GM12878 (cell line): ENCODE results near the gene CUEDC1. TPM values are rescaled to one million over a fixed set of nuclear protein-coding genes. Genes with fewer than 3 reads are reported as not detected.

Experiments
- ATAC-seq: fragments of 200-7000 bp; cut with Tn5 transposase; 3 replicates; pipeline ENCODE4 v1.9.1; 2020; ENCODE audit warnings: mild to moderate bottlenecking, moderate library complexity
- BruUV-seq: library from RNA; stranded (reverse); fragments of 400-500 nt; replicated peaks from 2 replicates; lab custom pipeline; 2021; lab: Mats Ljungman, UMichigan
- CTCF ChIA-PET: fragments of 300-600 bp; sonication (Branson Sonifier 250); formaldehyde crosslinking; extraction: SDS; loops from one replicate; lab custom pipeline; 2021; ENCODE audit warnings: inconsistent platforms; lab: Yijun Ruan, JAX
- POLR2A ChIA-PET: fragments of 350-600 bp; formaldehyde crosslinking; extraction: SDS; loops from one replicate; lab custom pipeline; 2021; ENCODE audit warnings: inconsistent platforms; lab: Charles Lee
- RAD21 ChIA-PET: fragments of 300-600 bp; sonication (Branson Sonifier 250); formaldehyde crosslinking; loops from one replicate; lab custom pipeline; 2023; ENCODE audit warnings: antibody characterized with exemption; ENCODE audit not compliant: unreplicated experiment; lab: Charles Lee
- SMC1A ChIA-PET: fragments of 300-600 bp; sonication (Branson Sonifier 250); formaldehyde crosslinking; loops from one replicate; lab custom pipeline; 2023; ENCODE audit not compliant: unreplicated experiment, uncharacterized antibody; lab: Charles Lee
- DNase-seq: peaks from one replicate; pipeline ENCODE4 v3.0.0-alpha.2; 2011; ENCODE audit warnings: low read depth, low spot score
- FAIRE-seq: peaks from 3 replicates; lab custom pipeline; 2011; peaks lifted over from hg19 to GRCh38; lab: Jason Lieb, UNC
- H2AFZ ChIP-seq: 2 replicates; pipeline ENCODE4 v1.6.0; 2011; ENCODE audit warnings: low read depth, low read length, control low read depth; ENCODE audit not compliant: control insufficient read depth
- H3K27ac ChIP-seq: 2 replicates; pipeline ENCODE4 v1.5.1; 2011; ENCODE audit warnings: control low read depth; ENCODE audit not compliant: control insufficient read depth, insufficient read depth
- H3K27me3 ChIP-seq, 2 experiments: replicated peaks in 1 of 2; 2 replicates each; pipeline versions ENCODE4 v1.6.0 to v1.6.1; 2011; ENCODE audit warnings: low read length in 1 of 2; ENCODE audit not compliant: control insufficient read depth in 2 of 2, insufficient read depth in 2 of 2
- H3K36me3 ChIP-seq, 2 experiments: 2 replicates each; pipeline ENCODE4 v1.5.1; 2011; ENCODE audit warnings: low read length in 1 of 2; ENCODE audit not compliant: control insufficient read depth in 2 of 2, insufficient read depth in 2 of 2
- H3K4me1 ChIP-seq: 2 replicates; pipeline ENCODE4 v1.6.1; 2011; ENCODE audit warnings: mild to moderate bottlenecking, low read length, moderate library complexity, mixed read lengths; ENCODE audit not compliant: control insufficient read depth, insufficient read depth
- H3K4me2 ChIP-seq: 2 replicates; pipeline ENCODE4 v1.6.0; 2011; ENCODE audit warnings: control low read depth; ENCODE audit not compliant: control insufficient read depth, insufficient read depth
- H3K4me3 ChIP-seq: fragments of 200-600 bp; sonication (generic); 2 replicates; pipeline ENCODE4 v1.5.1; 2016
- H3K79me2 ChIP-seq: 2 replicates; pipeline ENCODE4 v1.6.0; 2011; ENCODE audit warnings: low read length; ENCODE audit not compliant: control insufficient read depth, insufficient read depth
- H3K9ac ChIP-seq: 2 replicates; pipeline ENCODE4 v1.8.0; 2011; ENCODE audit warnings: low read length, control low read depth, mixed read lengths; ENCODE audit not compliant: control insufficient read depth, insufficient read depth
- H3K9me3 ChIP-seq: replicated peaks from 3 replicates; pipeline ENCODE4 v1.5.1; 2011; ENCODE audit warnings: mild to moderate bottlenecking, low read length; ENCODE audit not compliant: control insufficient read depth, insufficient read depth
- H4K20me1 ChIP-seq: 2 replicates; pipeline ENCODE4 v1.6.0; 2011; ENCODE audit not compliant: control insufficient read depth, insufficient read depth
- CBFB ChIP-seq: IDR thresholded peaks from 2 replicates; pipeline ENCODE4 v1.6.1; 2016; ENCODE audit warnings: antibody characterized with exemption, low read depth
- CBX5 ChIP-seq: sonication (generic); IDR thresholded peaks from 2 replicates; pipeline ENCODE4 v1.6.1; 2016; ENCODE audit warnings: low read depth, moderate library complexity, mild to moderate bottlenecking, inconsistent platforms
- CEBPB ChIP-seq, 2 experiments: fragments of 150-350 bp in 1 of 2; IDR thresholded peaks; 2 replicates each; pipeline ENCODE4 v1.6.1; 2012 to 2014; ENCODE audit warnings: low read depth in 2 of 2, low read length in 2 of 2, borderline replicate concordance in 1 of 2, inconsistent platforms in 1 of 2
- IRF4 ChIP-seq: IDR thresholded peaks from 2 replicates; pipeline ENCODE4 v1.6.1; 2011; ENCODE audit warnings: low read depth, low read length
- MEF2A ChIP-seq: IDR thresholded peaks from 2 replicates; pipeline ENCODE4 v1.6.1; 2011; ENCODE audit warnings: low read depth, mild to moderate bottlenecking, low read length, moderate library complexity; ENCODE audit not compliant: insufficient read depth
- MEF2B ChIP-seq: fragments of 450-650 bp; IDR thresholded peaks from 2 replicates; pipeline ENCODE4 v1.6.1; 2018; ENCODE audit warnings: mild to moderate bottlenecking, moderate library complexity; ENCODE audit not compliant: partially characterized antibody, poor library complexity, severe bottlenecking
- PAX5 ChIP-seq: IDR thresholded peaks from 2 replicates; pipeline ENCODE4 v1.6.1; 2011; ENCODE audit warnings: low read depth, low read length, borderline replicate concordance
- RUNX3 ChIP-seq: IDR thresholded peaks from 2 replicates; pipeline ENCODE4 v1.6.1; 2012; ENCODE audit warnings: low read length, inconsistent platforms
- SIN3A ChIP-seq: IDR thresholded peaks from 2 replicates; pipeline ENCODE4 v1.6.1; 2012; ENCODE audit warnings: low read depth, low read length, improper control_type of control experiment
- STAT1 ChIP-seq: fragments of 450-650 bp; conservative IDR thresholded peaks from 2 replicates; pipeline ENCODE4 v1.6.1; 2014; ENCODE audit warnings: antibody characterized with exemption, mild to moderate bottlenecking
- YY1 ChIP-seq: IDR thresholded peaks from 2 replicates; pipeline ENCODE4 v1.6.1; 2011; ENCODE audit warnings: low read depth, mild to moderate bottlenecking, low read length
- ZZZ3 ChIP-seq: IDR thresholded peaks from 2 replicates; pipeline ENCODE4 v1.6.1; 2011; ENCODE audit warnings: low read depth; ENCODE audit not compliant: control insufficient read depth, insufficient read length
- WGBS: methylation state at CpG from one replicate; pipeline ENCODE4 v1.1.6; 2016; ENCODE audit warnings: low lambda C conversion rate; ENCODE audit not compliant: insufficient replicate concordance, insufficient coverage; ENCODE audit errors: missing lambda C conversion rate; 5-methylcytosine and 5-hydroxymethylcytosine counted together
- in situ Hi-C: fragments of 300-500 bp; cut with MboI; formaldehyde crosslinking; loops from 9 replicates; pipeline ENCODE4 v1.14.3; 2018; ENCODE audit warnings: mixed read lengths
- intact Hi-C: fragments of 100-400 bp; cut with micrococcal nuclease; formaldehyde crosslinking; loops from one replicate; pipeline ENCODE4 v1.14.2; 2022; ENCODE audit not compliant: unreplicated experiment
- polyA plus RNA-seq, 11 experiments: library from polyadenylated mRNA; depleted of rRNA in 4 of 11; unstranded in 6 of 11; stranded (reverse) in 5 of 11; fragments of >200 nt; fragmentation: Nextera tagmentation in 4 of 11; fragmentation: Illumina TruSeq in 1 of 11; extraction: Ambion mirVana in 4 of 11; extraction: Trizol in 1 of 11; gene quantifications; 1 replicate in 1 of 11; 2 replicates in 10 of 11; pipeline versions ENCODE4 v1.2.1 to v1.2.3, GENCODE V29; 2011 to 2016; ENCODE audit warnings: inconsistent platforms in 2 of 11, missing spikeins in 2 of 11, low read depth in 1 of 11
- total RNA-seq, 4 experiments: library from RNA; depleted of rRNA in 3 of 4; stranded (reverse); fragments of >200 nt in 3 of 4; fragmentation: Illumina TruSeq in 1 of 4; extraction: Trizol in 1 of 4; gene quantifications; 2 replicates each; pipeline versions ENCODE4 v1.2.1 to v1.2.3, GENCODE V29; 2013 to 2021
- TF ChIP-seq, protein P1 (sequence below): fragments of 450-650 bp; IDR thresholded peaks from 2 replicates; pipeline ENCODE4 v1.6.1; 2017; ENCODE audit warnings: mild to moderate bottlenecking, moderate library complexity
- TF ChIP-seq, protein P2 (sequence below): IDR thresholded peaks from 2 replicates; pipeline ENCODE4 v1.6.1; 2011; ENCODE audit warnings: mild to moderate bottlenecking, low read depth, low read length, moderate library complexity; ENCODE audit not compliant: insufficient replicate concordance

Gene CUEDC1
- total and polyA plus RNA-seq, 10 of the 15 experiments (the other 5 are each of a cell fraction or from before 2014, with no cell fraction given): 0.24 to 7.4 (median 1.8) TPM

DNA sequence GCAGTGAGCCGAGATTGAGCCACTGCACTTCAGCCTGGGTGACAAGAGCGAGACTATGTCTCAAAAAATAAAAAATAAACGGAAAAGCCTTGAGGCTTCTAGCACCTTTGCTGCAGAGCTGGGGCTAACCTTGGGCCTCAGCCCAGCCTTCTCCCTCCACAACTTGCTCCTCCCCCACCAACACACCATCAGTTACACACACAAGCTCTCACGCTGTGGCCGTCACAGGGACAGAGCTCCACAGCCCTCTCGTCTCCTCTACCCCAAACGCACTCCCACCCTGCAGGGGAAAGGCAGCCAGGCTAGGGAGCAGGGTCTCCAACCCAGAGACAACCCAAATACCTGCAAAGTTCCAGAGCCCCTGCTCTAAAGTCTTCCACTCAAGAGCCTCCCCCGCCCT is 83.3 kb downstream of the CUEDC1 start:
- intact Hi-C loops (no loop called here), in situ Hi-C loops (no loop called here)
- H3K4me2 ChIP-seq: no peak overlapping the region
- no peaks in the 10 kb centered on the region for H4K20me1 ChIP-seq
- WGBS: 69% methylated on average over 8 of the region's 8 CpGs
- TF ChIP-seq CBFB: no peak
- no peak for TF ChIP-seq SIN3A
- TF ChIP-seq PAX5: no peak
- TF ChIP-seq CBX5: no peak
- no peak for TF ChIP-seq RUNX3
- TF ChIP-seq MEF2B: no peak
- no peak for TF ChIP-seq CEBPB (IDR thresholded peaks at IDR 0.05; ENCODE audit: borderline replicate concordance in 1 of 2, low read depth in 2 of 2, low read length in 2 of 2)
- no peak for TF ChIP-seq IRF4
- no peak for TF ChIP-seq STAT1
- TF ChIP-seq MEF2A: no peak
- TF ChIP-seq, protein P1, sequence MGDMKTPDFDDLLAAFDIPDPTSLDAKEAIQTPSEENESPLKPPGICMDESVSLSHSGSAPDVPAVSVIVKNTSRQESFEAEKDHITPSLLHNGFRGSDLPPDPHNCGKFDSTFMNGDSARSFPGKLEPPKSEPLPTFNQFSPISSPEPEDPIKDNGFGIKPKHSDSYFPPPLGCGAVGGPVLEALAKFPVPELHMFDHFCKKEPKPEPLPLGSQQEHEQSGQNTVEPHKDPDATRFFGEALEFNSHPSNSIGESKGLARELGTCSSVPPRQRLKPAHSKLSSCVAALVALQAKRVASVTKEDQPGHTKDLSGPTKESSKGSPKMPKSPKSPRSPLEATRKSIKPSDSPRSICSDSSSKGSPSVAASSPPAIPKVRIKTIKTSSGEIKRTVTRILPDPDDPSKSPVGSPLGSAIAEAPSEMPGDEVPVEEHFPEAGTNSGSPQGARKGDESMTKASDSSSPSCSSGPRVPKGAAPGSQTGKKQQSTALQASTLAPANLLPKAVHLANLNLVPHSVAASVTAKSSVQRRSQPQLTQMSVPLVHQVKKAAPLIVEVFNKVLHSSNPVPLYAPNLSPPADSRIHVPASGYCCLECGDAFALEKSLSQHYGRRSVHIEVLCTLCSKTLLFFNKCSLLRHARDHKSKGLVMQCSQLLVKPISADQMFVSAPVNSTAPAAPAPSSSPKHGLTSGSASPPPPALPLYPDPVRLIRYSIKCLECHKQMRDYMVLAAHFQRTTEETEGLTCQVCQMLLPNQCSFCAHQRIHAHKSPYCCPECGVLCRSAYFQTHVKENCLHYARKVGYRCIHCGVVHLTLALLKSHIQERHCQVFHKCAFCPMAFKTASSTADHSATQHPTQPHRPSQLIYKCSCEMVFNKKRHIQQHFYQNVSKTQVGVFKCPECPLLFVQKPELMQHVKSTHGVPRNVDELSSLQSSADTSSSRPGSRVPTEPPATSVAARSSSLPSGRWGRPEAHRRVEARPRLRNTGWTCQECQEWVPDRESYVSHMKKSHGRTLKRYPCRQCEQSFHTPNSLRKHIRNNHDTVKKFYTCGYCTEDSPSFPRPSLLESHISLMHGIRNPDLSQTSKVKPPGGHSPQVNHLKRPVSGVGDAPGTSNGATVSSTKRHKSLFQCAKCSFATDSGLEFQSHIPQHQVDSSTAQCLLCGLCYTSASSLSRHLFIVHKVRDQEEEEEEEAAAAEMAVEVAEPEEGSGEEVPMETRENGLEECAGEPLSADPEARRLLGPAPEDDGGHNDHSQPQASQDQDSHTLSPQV: no peak
- TF ChIP-seq ZZZ3: no peak
- TF ChIP-seq, protein P2, sequence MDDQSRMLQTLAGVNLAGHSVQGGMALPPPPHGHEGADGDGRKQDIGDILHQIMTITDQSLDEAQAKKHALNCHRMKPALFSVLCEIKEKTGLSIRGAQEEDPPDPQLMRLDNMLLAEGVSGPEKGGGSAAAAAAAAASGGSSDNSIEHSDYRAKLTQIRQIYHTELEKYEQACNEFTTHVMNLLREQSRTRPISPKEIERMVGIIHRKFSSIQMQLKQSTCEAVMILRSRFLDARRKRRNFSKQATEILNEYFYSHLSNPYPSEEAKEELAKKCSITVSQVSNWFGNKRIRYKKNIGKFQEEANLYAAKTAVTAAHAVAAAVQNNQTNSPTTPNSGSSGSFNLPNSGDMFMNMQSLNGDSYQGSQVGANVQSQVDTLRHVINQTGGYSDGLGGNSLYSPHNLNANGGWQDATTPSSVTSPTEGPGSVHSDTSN: no peak
- no peak for TF ChIP-seq YY1
- RAD21 ChIA-PET: interaction anchor here (4.2 kb wide), 1 partner anchor 12 kb away, joined by 20 read pairs; no protein-coding TSS in a partner anchor
- DNase-seq: no peak
- no peaks in the 10 kb centered on the region for H3K79me2 ChIP-seq
- CTCF ChIA-PET: interaction anchor here (1.0 to 2.1 kb wide), 2 partner anchors 12 to 122 kb away, joined by 3 to 11 read pairs; no protein-coding TSS in a partner anchor
- no peaks in the 10 kb centered on the region; a peak in 1 of 4 replicates for H3K27me3 ChIP-seq
- H3K27ac ChIP-seq: no peak overlapping the region
- BruUV-seq: no TSS peak
- FAIRE-seq: no peak
- no peak overlapping the region for H2AFZ ChIP-seq
- H3K36me3 ChIP-seq: no peaks in the 10 kb centered on the region
- H3K4me3 ChIP-seq: no peak overlapping the region
- SMC1A ChIA-PET: interaction anchor here (0.5 to 0.9 kb wide), 2 partner anchors 12 to 614 kb away, joined by 3 to 4 read pairs; no protein-coding TSS in a partner anchor
- no peaks in the 10 kb centered on the region; the same call in 2 of the 3 replicates for H3K9me3 ChIP-seq
- no peak for ATAC-seq
- peaks cover 26% of the 10 kb centered on the region for H3K4me1 ChIP-seq
- H3K9ac ChIP-seq: no peak overlapping the region
- POLR2A ChIA-PET: interaction anchor here (0.7 kb wide), 1 partner anchor 68 kb away, joined by 3 read pairs; no protein-coding TSS in a partner anchor
